K562 (cell line): Measurements from ENCODE around the gene HES6. TPM values are rescaled to one million over a fixed set of nuclear protein-coding genes. Genes with fewer than 3 reads are reported as not detected.

Experiments used
- ATAC-seq: fragments of 200-7000 bp; cut with Tn5 transposase; 3 replicates; pipeline ENCODE4 v1.9.1; 2020; ENCODE audit warnings: moderate library complexity
- BruUV-seq: library from RNA; stranded (reverse); fragments of 400-500 nt; replicated peaks from 2 replicates; lab custom pipeline; 2021; lab: Mats Ljungman, UMichigan
- CTCF ChIA-PET: fragments of 300-600 bp; formaldehyde crosslinking; extraction: SDS; loops from one replicate; lab custom pipeline; 2021; ENCODE audit warnings: low intra/inter-chr PET ratio; lab: Yijun Ruan, JAX
- POLR2A ChIA-PET: fragments of 300-600, 350-650 bp; sonication (Branson Sonifier 250); formaldehyde crosslinking; extraction: SDS; loops from one replicate; lab custom pipeline; 2021; ENCODE audit warnings: antibody characterized with exemption, inconsistent platforms; lab: Yijun Ruan, JAX
- DNase-seq, 4 experiments: peaks; one replicate each; pipeline versions ENCODE4 v3.0.0 to v3.0.0-alpha.2; 2011 to 2018; ENCODE audit warnings: low spot score in 3 of 4, mixed read lengths in 3 of 4; ENCODE audit errors: extremely low read depth in 1 of 4
- FAIRE-seq: peaks from 2 replicates; lab custom pipeline; 2011; peaks lifted over from hg19 to GRCh38; lab: Jason Lieb, UNC
- H2AFZ ChIP-seq: 2 replicates; pipeline ENCODE4 v1.6.0; 2011; ENCODE audit warnings: low read depth, low read length, control low read depth, inconsistent platforms
- H3K27ac ChIP-seq: fragments of 200-600 bp; 3 replicates; pipeline ENCODE4 v1.8.0; 2011; ENCODE audit warnings: low read depth, mild to moderate bottlenecking, control low read depth, inconsistent platforms, low read length, moderate library complexity, mixed read lengths; ENCODE audit errors: extremely low read depth
- H3K27me3 ChIP-seq, 2 experiments: fragments of 300-600 bp in 1 of 2; 2 replicates in 1 of 2; 3 replicates in 1 of 2; pipeline versions ENCODE4 v1.6.0 to v1.8.0; 2011; ENCODE audit warnings: inconsistent platforms in 2 of 2, low read length in 2 of 2, mild to moderate bottlenecking in 1 of 2, mixed read lengths in 1 of 2, moderate library complexity in 1 of 2; ENCODE audit not compliant: control insufficient read depth in 2 of 2, insufficient read depth in 2 of 2
- H3K36me3 ChIP-seq: fragments of 300-600 bp; 3 replicates; pipeline ENCODE4 v1.8.0; 2011; ENCODE audit warnings: mild to moderate bottlenecking, low read length, inconsistent platforms; ENCODE audit not compliant: control insufficient read depth, insufficient read depth
- H3K4me1 ChIP-seq, 2 experiments: fragments of 200-600 bp in 1 of 2; replicated peaks in 1 of 2; 2 replicates in 1 of 2; 3 replicates in 1 of 2; pipeline versions ENCODE4 v1.5.1 to v1.8.0; 2011; ENCODE audit warnings: inconsistent platforms in 2 of 2, low read length in 2 of 2, mild to moderate bottlenecking in 1 of 2, mixed read lengths in 1 of 2, moderate library complexity in 1 of 2; ENCODE audit not compliant: control insufficient read depth in 2 of 2, insufficient read depth in 2 of 2
- H3K4me2 ChIP-seq: 2 replicates; pipeline ENCODE4 v1.6.1; 2011; ENCODE audit warnings: low read length, control low read depth, inconsistent platforms, mixed read lengths; ENCODE audit not compliant: insufficient read depth
- H3K4me3 ChIP-seq: fragments of 200-600 bp; sonication (generic), shearing (Covaris generic); 2 replicates; pipeline ENCODE4 v1.5.1; 2016; ENCODE audit warnings: control low read depth, inconsistent platforms
- H3K79me2 ChIP-seq: fragments of 200-600 bp; 3 replicates; pipeline ENCODE4 v1.8.0; 2011; ENCODE audit warnings: low read length, inconsistent platforms; ENCODE audit not compliant: control insufficient read depth, insufficient read depth
- H3K9ac ChIP-seq, 2 experiments: 2 replicates each; pipeline versions ENCODE4 v1.6.0 to v1.6.1; 2011; ENCODE audit warnings: low read depth in 2 of 2, low read length in 2 of 2, control low read depth in 1 of 2, inconsistent platforms in 1 of 2, mild to moderate bottlenecking in 1 of 2, mixed read lengths in 1 of 2; ENCODE audit not compliant: insufficient read depth in 1 of 2
- H3K9me1 ChIP-seq: one replicate; pipeline ENCODE4 v1.6.0; 2011; ENCODE audit warnings: inconsistent platforms, mild to moderate bottlenecking, low read length, moderate library complexity; ENCODE audit not compliant: control insufficient read depth, insufficient read depth
- H3K9me3 ChIP-seq: replicated peaks from 2 replicates; pipeline ENCODE4 v1.5.1; 2011; ENCODE audit warnings: low read depth, low read length, inconsistent platforms; ENCODE audit not compliant: control insufficient read depth, insufficient read depth
- H4K20me1 ChIP-seq: replicated peaks from 2 replicates; pipeline ENCODE4 v1.6.1; 2011; ENCODE audit warnings: low read length, inconsistent platforms, mixed read lengths; ENCODE audit not compliant: control insufficient read depth, insufficient read depth
- CHCHD3 ChIP-seq: fragments of 250-450 bp; sonication (Bioruptor Pico); IDR thresholded peaks from 2 replicates; pipeline ENCODE4 v2.1.2; 2022; ENCODE audit warnings: mild to moderate bottlenecking
- EZH2 ChIP-seq: IDR thresholded peaks from 2 replicates; pipeline ENCODE4 v1.6.1; 2012; ENCODE audit warnings: low read depth, mild to moderate bottlenecking, inconsistent platforms, low read length, borderline replicate concordance
- FOXA1 ChIP-seq: fragments of 450-650 bp; IDR thresholded peaks from 2 replicates; pipeline ENCODE4 v1.6.1; 2016; ENCODE audit warnings: mild to moderate bottlenecking, borderline replicate concordance
- HES1 ChIP-seq: fragments of 450-650 bp; IDR thresholded peaks from 2 replicates; pipeline ENCODE4 v1.6.1; 2016; ENCODE audit warnings: low read depth, mild to moderate bottlenecking, moderate library complexity
- MXI1 ChIP-seq: IDR thresholded peaks from 2 replicates; pipeline ENCODE4 v1.6.1; 2011; ENCODE audit warnings: low read depth, mild to moderate bottlenecking, improper control_type of control experiment, low read length
- NR2C1 ChIP-seq, 2 experiments: fragments of 450-650 bp; IDR thresholded peaks; 2 replicates each; pipeline ENCODE4 v1.6.1; 2017; ENCODE audit warnings: mild to moderate bottlenecking in 2 of 2, antibody characterized with exemption in 1 of 2, inconsistent platforms in 1 of 2, missing compliant biosample characterization in 1 of 2, missing genetic modification characterization in 1 of 2
- RNF219 ChIP-seq: fragments of 250-450 bp; sonication (Bioruptor Pico); IDR thresholded peaks from 2 replicates; pipeline ENCODE4 v1.5.0; 2022; ENCODE audit warnings: mild to moderate bottlenecking
- TARDBP ChIP-seq: fragments of 450-650 bp; IDR thresholded peaks from 2 replicates; pipeline ENCODE4 v1.6.1; 2016
- WGBS: fragments of 100-300 bp; shearing (Covaris generic); methylation state at CpG from one replicate; pipeline ENCODE4 v1.1.6; 2016; ENCODE audit warnings: low coverage, mixed read lengths; ENCODE audit not compliant: insufficient coverage; ENCODE audit errors: missing lambda C conversion rate; 5-methylcytosine and 5-hydroxymethylcytosine counted together
- in situ Hi-C: fragments of 300-500 bp; cut with MboI; formaldehyde crosslinking; loops from 4 replicates; pipeline ENCODE4 v1.15.0; 2018; ENCODE audit warnings: inconsistent platforms, mixed read lengths
- intact Hi-C: fragments of 100-400 bp; cut with micrococcal nuclease; formaldehyde crosslinking; loops from 2 replicates; pipeline ENCODE4 v1.14.2; 2022
- polyA plus RNA-seq, 8 experiments: library from polyadenylated mRNA; depleted of rRNA in 4 of 8; stranded (reverse) in 5 of 8; unstranded in 3 of 8; fragments of >200 nt; fragmentation: Nextera tagmentation in 2 of 8; fragmentation: Illumina TruSeq in 1 of 8; extraction: Ambion mirVana in 2 of 8; extraction: Trizol in 1 of 8; gene quantifications; 2 replicates each; pipeline versions ENCODE4 v1.2.1 to v1.2.3, GENCODE V29; 2011 to 2014; ENCODE audit warnings: inconsistent platforms in 1 of 8, missing spikeins in 1 of 8
- total RNA-seq, 7 experiments: library from RNA; depleted of rRNA in 6 of 7; stranded (reverse); fragments of >200 nt in 6 of 7; fragmentation: Illumina TruSeq in 2 of 7; extraction: Trizol in 2 of 7; gene quantifications; 2 replicates each; pipeline versions ENCODE4 v1.2.1 to v1.2.3, GENCODE V29; 2011 to 2021; ENCODE audit warnings: low replicate concordance in 1 of 7

Gene HES6
- total and polyA plus RNA-seq, 9 of the 15 experiments (the other 6 are each of a cell fraction or from before 2014, with no cell fraction given) = 6.2 to 133 (median 29.2) TPM

- H3K79me2 ChIP-seq = no peaks in the 10 kb centered on the region
- no TSS peak for BruUV-seq
- H3K27ac ChIP-seq = no peak overlapping the region
- ChIA-PET POLR2A (no interaction called here), CTCF (no interaction called here)
- no peak overlapping the region for H3K4me3 ChIP-seq
- H3K9me1 ChIP-seq = no peaks in the 10 kb centered on the region
- no peak for TF ChIP-seq TARDBP
- TF ChIP-seq FOXA1 = no peak
- no peak for TF ChIP-seq HES1
- TF ChIP-seq NR2C1 (IDR thresholded peaks at IDR 0.05) = no peak
- no peak for TF ChIP-seq NR2C1 (tag; IDR thresholded peaks at IDR 0.05)
- TF ChIP-seq RNF219 (CRISPR knock-in tag) = no peak
- no peak for TF ChIP-seq CHCHD3 (CRISPR knock-in tag)
- TF ChIP-seq EZH2 = no peak
- no peak for TF ChIP-seq MXI1
- H3K4me1 ChIP-seq = no peaks in the 10 kb centered on the region; a peak in 1 of 5 replicates
- H2AFZ ChIP-seq = no peak overlapping the region
- no peak overlapping the region for H3K4me2 ChIP-seq
- intact Hi-C loops = no loop called here
- H3K9ac ChIP-seq = peak overlapping the region in 1 of 2 experiments; percentile 35; a peak in 1 of 4 replicates
- FAIRE-seq = no peak
- ATAC-seq = no peak
- no peaks in the 10 kb centered on the region for H3K9me3 ChIP-seq
- DNase-seq = no peak
- in situ Hi-C loops = loop anchor here (25.0 kb wide), 1 partner anchor 389 kb away; the partner anchor contains the start of gene RAMP1
- peaks cover 29% of the 10 kb centered on the region; the same call in 2 of the 3 replicates for H3K36me3 ChIP-seq
- no peaks in the 10 kb centered on the region for H4K20me1 ChIP-seq
- H3K27me3 ChIP-seq = no peaks in the 10 kb centered on the region
- WGBS = 95% methylated on average over 4 of the region's 12 CpGs
Measured at GRCh38 chr2:238251331-238251730, 11.5 kb upstream of the HES6 start.
